ENCODE measurements around the gene LBX2. TPM values are rescaled to one million over a fixed set of nuclear protein-coding genes. Genes with fewer than 3 reads are reported as not detected.

LBX2 gene
- total and polyA plus RNA-seq, 10 of the 15 experiments (the other 5 are each of a cell fraction or from before 2014, with no cell fraction given), result 0.08 to 4.0 (median 0.27) TPM

GRCh38 chr2:74537140-74537539 is 37.7 kb upstream of the LBX2 start:
- POLR2A ChIA-PET, result interaction anchor here (2.3 kb wide), 1 partner anchor 34 kb away, joined by 8 read pairs; no protein-coding TSS in a partner anchor
- FAIRE-seq, result no peak
- Histone ChIP-seq H3K4me2 (ENCODE audit: control insufficient read depth, insufficient read depth) (no peak overlapping the region), H3K9me3 (replicated peaks; ENCODE audit: control insufficient read depth, insufficient read depth, low read length) (no peaks in the 10 kb centered on the region), H3K4me3 (no peak overlapping the region), H3K79me2 (ENCODE audit: control insufficient read depth, insufficient read depth, low read length) (peaks cover 4% of the 10 kb centered on the region), H3K4me1 (ENCODE audit: control insufficient read depth, insufficient read depth, low read length) (peaks cover 15% of the 10 kb centered on the region), H2AFZ (ENCODE audit: control insufficient read depth, low read depth, low read length) (no peak overlapping the region), H3K36me3 (ENCODE audit: control insufficient read depth in 2 of 2, insufficient read depth in 2 of 2, low read length in 1 of 2) (peaks cover 8 to 18% of the 10 kb centered on the region in 2 experiments), H3K9ac (ENCODE audit: control insufficient read depth, insufficient read depth, low read length) (no peak overlapping the region), H3K27me3 (replicated peaks in 1 of 2; ENCODE audit: control insufficient read depth in 2 of 2, insufficient read depth in 2 of 2, low read length in 1 of 2) (no peaks in the 10 kb centered on the region), H4K20me1 (ENCODE audit: control insufficient read depth, insufficient read depth) (no peaks in the 10 kb centered on the region), H3K27ac (ENCODE audit: control insufficient read depth, insufficient read depth) (no peak overlapping the region)
- CTCF ChIA-PET, result interaction anchor here (4.9 kb wide), 1 partner anchor 48 kb away, joined by 36 read pairs; no protein-coding TSS in a partner anchor
- SMC1A ChIA-PET (ENCODE audit: uncharacterized antibody, unreplicated experiment), result interaction anchor here (3.3 kb wide), 1 partner anchor 48 kb away, joined by 40 read pairs; no protein-coding TSS in a partner anchor
- no peak for ATAC-seq
- BruUV-seq (replicated peaks), result no TSS peak
- intact Hi-C loops (cut with micrococcal nuclease; ENCODE audit: unreplicated experiment), result no loop called here
- 75% methylated on average over 4 of the region's 4 CpGs for WGBS (ENCODE audit: insufficient coverage, insufficient replicate concordance, low lambda C conversion rate, missing lambda C conversion rate)
- no peak for DNase-seq (ENCODE audit: low read depth, low spot score)
- RAD21 ChIA-PET (ENCODE audit: unreplicated experiment), result no interaction called here
- in situ Hi-C loops (cut with MboI), result no loop called here
- no peak for TF ChIP-seq ZNF592 (IDR thresholded peaks at IDR 0.05)
- TF ChIP-seq ZNF622 (IDR thresholded peaks at IDR 0.05), result no peak
- no peak for TF ChIP-seq EGR1 (IDR thresholded peaks at IDR 0.05; ENCODE audit: borderline replicate concordance in 1 of 2, low read depth in 2 of 2, low read length in 2 of 2)
- TF ChIP-seq E2F8 (IDR thresholded peaks at IDR 0.05; ENCODE audit: low read depth, partially characterized antibody), result no peak
- no peak for TF ChIP-seq CEBPB (IDR thresholded peaks at IDR 0.05; ENCODE audit: borderline replicate concordance in 1 of 2, low read depth in 2 of 2, low read length in 2 of 2)
- no peak for TF ChIP-seq TAF1 (IDR thresholded peaks at IDR 0.05; ENCODE audit: borderline replicate concordance, low read depth, low read length)
- no peak for TF ChIP-seq SMARCA5 (IDR thresholded peaks at IDR 0.05)
- no peak for TF ChIP-seq MTA2 (IDR thresholded peaks at IDR 0.05; ENCODE audit: low read depth)
- TF ChIP-seq SMC3 (IDR thresholded peaks at IDR 0.05; ENCODE audit: borderline replicate concordance, low read length), result no peak
- no peak for TF ChIP-seq IRF5 (IDR thresholded peaks at IDR 0.05; ENCODE audit: borderline replicate concordance)
- no peak for TF ChIP-seq KDM1A (IDR thresholded peaks at IDR 0.05; ENCODE audit: borderline replicate concordance)
- no peak for TF ChIP-seq IRF3 (IDR thresholded peaks at IDR 0.05)
- no peak for TF ChIP-seq NFYB (IDR thresholded peaks at IDR 0.05; ENCODE audit: insufficient read depth, low read depth, low read length)
- TF ChIP-seq ATF3 (IDR thresholded peaks at IDR 0.05; ENCODE audit: borderline replicate concordance, extremely low read depth, low read depth, low read length), result no peak
